ENCODE results near the gene ZCCHC2. TPM values are rescaled to one million over a fixed set of nuclear protein-coding genes. Genes with fewer than 3 reads are reported as not detected.

ZCCHC2 gene
- total and polyA plus RNA-seq, 2 of the 4 experiments (the other 2 are of a cell fraction), result 3.2 to 3.6 TPM

- TF ChIP-seq RFX5 (IDR thresholded peaks at IDR 0.05; ENCODE audit: low read depth, low read length), result peak; percentile 65
- no peak for TF ChIP-seq RAD21 (IDR thresholded peaks at IDR 0.05; ENCODE audit: low read length)
- TF ChIP-seq FOS (IDR thresholded peaks at IDR 0.05; ENCODE audit: low read depth, low read length), result 0 out of 2 replicates have a peak, but pooled peaks have one; percentile 1
- TF ChIP-seq MXI1 (IDR thresholded peaks at IDR 0.05; ENCODE audit: borderline replicate concordance, low read depth, low read length), result peak; percentile 67; the same call in 1 of the 2 replicates
- no peak for TF ChIP-seq NFE2L2 (IDR thresholded peaks at IDR 0.05; ENCODE audit: low read depth, low read length)
Observed at GRCh38 chr18:62522504-62523254, at the start of gene ZCCHC2 (continued).

DNA sequence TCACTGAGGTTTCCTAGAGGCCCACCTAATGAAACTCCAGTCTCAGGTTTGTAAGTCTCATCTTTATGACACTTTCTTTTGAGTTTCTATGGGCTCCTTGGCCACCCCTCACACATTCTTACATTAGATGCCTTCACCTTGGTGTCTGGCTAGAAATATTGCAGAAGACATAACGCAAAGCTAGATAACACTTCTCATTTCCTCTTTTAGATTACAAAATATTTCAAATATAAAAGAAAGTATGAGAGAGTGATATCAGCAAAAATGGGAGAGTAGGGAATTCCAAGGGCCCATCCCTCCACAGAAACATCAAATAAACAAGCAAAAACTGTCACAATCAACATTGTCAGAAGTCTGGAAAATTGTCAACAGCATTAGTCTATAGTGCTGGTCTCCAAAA is 43.3 kb upstream of the ZCCHC2 start:
- no peak overlapping the region for H3K18ac ChIP-seq (ENCODE audit: low read depth, low read length)
- H2BK120ac ChIP-seq (ENCODE audit: low read depth, low read length), result no peak overlapping the region
- TF ChIP-seq RAD21 (IDR thresholded peaks at IDR 0.05; ENCODE audit: low read length), result no peak
- TF ChIP-seq RFX5 (IDR thresholded peaks at IDR 0.05; ENCODE audit: low read depth, low read length), result no peak
- TF ChIP-seq NFE2L2 (IDR thresholded peaks at IDR 0.05; ENCODE audit: low read depth, low read length), result no peak
- no peak for TF ChIP-seq POLR2A (IDR thresholded peaks at IDR 0.05; ENCODE audit: low read depth, low read length)
- no peak for TF ChIP-seq MAFK (IDR thresholded peaks at IDR 0.05; ENCODE audit: low read depth, low read length)
- no peak for TF ChIP-seq SMC3 (IDR thresholded peaks at IDR 0.05; ENCODE audit: low read depth, low read length)
- TF ChIP-seq MXI1 (IDR thresholded peaks at IDR 0.05; ENCODE audit: borderline replicate concordance, low read depth, low read length), result no peak
- TF ChIP-seq FOS (IDR thresholded peaks at IDR 0.05; ENCODE audit: low read depth, low read length), result no peak
- no peak for TF ChIP-seq ELK1 (IDR thresholded peaks at IDR 0.05; ENCODE audit: borderline replicate concordance, low read depth, low read length)
- no peak for TF ChIP-seq BHLHE40 (IDR thresholded peaks at IDR 0.05; ENCODE audit: low read depth, low read length)
- TF ChIP-seq CEBPB (IDR thresholded peaks at IDR 0.05; ENCODE audit: low read depth, low read length), result no peak
- TF ChIP-seq MAZ (IDR thresholded peaks at IDR 0.05; ENCODE audit: borderline replicate concordance, low read depth, low read length), result no peak
- H3K23ac ChIP-seq (ENCODE audit: low read depth, low read length), result no peak overlapping the region
- no CpG with 5 or more reads among the region's 1 CpG for WGBS, 2 experiments (ENCODE audit: extremely low coverage in 2 of 2, insufficient read length in 1 of 2)
- dilution Hi-C loops (cut with HindIII; ENCODE audit: low sequenced_read_pairs, unreplicated experiment) (no loop called here), intact Hi-C loops (cut with micrococcal nuclease) (no loop called here), in situ Hi-C loops (cut with MboI; ENCODE audit: low sequenced_read_pairs) (no loop called here)
- H3K4me1 ChIP-seq (ENCODE audit: control insufficient read depth, insufficient read depth, low read length), result no peaks in the 10 kb centered on the region
- BruUV-seq (replicated peaks), result no TSS peak
- no peak overlapping the region for H3K56ac ChIP-seq (ENCODE audit: extremely low read depth, insufficient read depth, low read length)
- no peak overlapping the region for H3K4me3 ChIP-seq (ENCODE audit: insufficient read depth, low read depth, low read length)
- DNase-seq (no peak), ATAC-seq (ENCODE audit: low read depth) (no peak)
- H2BK5ac ChIP-seq (ENCODE audit: low read depth, low read length, poor library complexity, severe bottlenecking), result no peak overlapping the region
- no peaks in the 10 kb centered on the region for H3K9me1 ChIP-seq (ENCODE audit: insufficient read depth, low read length)
- H4K91ac ChIP-seq (ENCODE audit: insufficient read depth, low read depth, low read length), result no peak overlapping the region
- ChIA-PET POLR2A (ENCODE audit: unreplicated experiment) (no interaction called here), CTCF (interaction anchor here (0.6 kb wide), 1 partner anchor 262 kb away, joined by 10 read pairs; no protein-coding TSS in a partner anchor)
- H2AFZ ChIP-seq (replicated peaks; ENCODE audit: low read length, poor library complexity), result no peak overlapping the region
- H4K20me1 ChIP-seq (ENCODE audit: insufficient read depth, low read length), result no peaks in the 10 kb centered on the region
- no peaks in the 10 kb centered on the region for H3K9me3 ChIP-seq (ENCODE audit: control insufficient read depth, insufficient read depth, low read length)
- H3K4me2 ChIP-seq (ENCODE audit: low read depth, low read length), result no peak overlapping the region
- H3K27me3 ChIP-seq (ENCODE audit: control insufficient read depth, insufficient read depth, low read length), result peaks cover 9% of the 10 kb centered on the region
- H3K9ac ChIP-seq (ENCODE audit: low read depth, low read length), result no peak overlapping the region
- no peak overlapping the region for H2AK5ac ChIP-seq (ENCODE audit: low read depth, low read length)
- no peaks in the 10 kb centered on the region for H3K79me1 ChIP-seq (ENCODE audit: low read depth in 1 of 2, low read length in 2 of 2)
- no peak overlapping the region for H3K4ac ChIP-seq (ENCODE audit: low read depth, low read length)
- H4K5ac ChIP-seq (ENCODE audit: low read depth, low read length), result no peak overlapping the region
- H2BK20ac ChIP-seq (ENCODE audit: low read depth, low read length), result no peak overlapping the region
- no peak overlapping the region for H2AK9ac ChIP-seq (replicated peaks; ENCODE audit: low read depth, low read length, poor library complexity)
- no peak overlapping the region for H3K14ac ChIP-seq (replicated peaks; ENCODE audit: low read depth, low read length)
- no peak overlapping the region for H2BK15ac ChIP-seq (ENCODE audit: low read depth, low read length)
- H3K27ac ChIP-seq (ENCODE audit: insufficient read depth, low read length), result no peak overlapping the region
- no peak overlapping the region for H4K8ac ChIP-seq (ENCODE audit: low read depth in 2 of 2, low read length in 2 of 2)
- H3K36me3 ChIP-seq (ENCODE audit: control insufficient read depth, insufficient read depth, low read length), result no peaks in the 10 kb centered on the region

All from IMR-90 (cell line).